Measurements from ENCODE around the gene CYGB. TPM values are rescaled to one million over a fixed set of nuclear protein-coding genes. Genes with fewer than 3 reads are reported as not detected.

The CYGB gene
- total and polyA plus RNA-seq, 2 of the 13 experiments (the other 11 are each of a cell fraction or from before 2014, with no cell fraction given): 18.9 to 27.1 TPM

DNA sequence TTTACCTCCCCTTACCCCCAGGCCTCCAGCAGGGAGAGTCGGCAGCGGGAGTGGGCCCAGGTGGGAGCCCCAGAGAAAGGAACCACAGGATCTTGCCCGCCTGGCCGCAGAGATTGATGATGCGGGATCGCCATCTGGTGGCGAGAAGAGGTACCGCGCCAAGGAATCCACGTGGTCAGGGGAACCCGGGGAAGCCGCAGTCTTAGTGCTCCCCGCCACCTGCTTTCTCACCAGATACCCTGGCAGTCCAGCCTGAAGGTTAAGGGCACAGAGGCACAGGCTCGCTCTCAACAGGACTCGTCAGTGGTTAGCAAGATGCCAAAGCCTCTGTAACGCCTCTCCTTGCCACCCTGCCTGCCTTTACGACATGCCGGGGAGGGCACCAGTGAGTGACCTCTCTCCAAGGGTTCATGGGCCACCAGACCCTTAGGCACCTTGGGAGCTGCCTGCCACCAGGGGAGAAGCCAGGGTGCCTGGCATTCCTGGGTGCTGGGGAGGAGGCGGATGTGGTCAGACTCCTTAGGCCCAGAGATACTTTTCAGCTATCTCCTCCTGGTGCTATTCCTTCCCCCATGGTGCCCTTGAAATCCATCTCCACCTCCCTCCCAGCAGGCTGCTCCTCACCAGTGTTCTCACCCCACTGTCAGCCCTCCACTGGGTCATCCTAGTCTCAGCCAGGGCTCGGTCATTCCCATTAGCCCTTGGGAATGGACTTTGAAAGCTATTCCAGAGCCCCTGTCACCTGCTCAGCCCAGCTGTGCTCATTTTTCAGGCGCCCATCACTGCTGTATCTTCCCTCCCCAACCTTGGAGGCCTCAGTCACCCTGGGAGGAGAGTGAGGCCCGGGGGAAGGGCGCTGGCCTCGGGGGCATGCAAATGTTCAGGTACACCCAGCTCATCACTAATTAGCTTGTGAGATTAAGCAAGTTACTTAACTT lies 30.8 kb downstream of the CYGB start (continued):
- TF ChIP-seq ZNF501 (CRISPR knock-in tag; IDR thresholded peaks at IDR 0.05) (peak; percentile 52), ELF4 (CRISPR knock-in tag; IDR thresholded peaks at IDR 0.05; ENCODE audit: borderline replicate concordance) (no peak), ZNF468 (CRISPR knock-in tag; IDR thresholded peaks at IDR 0.05) (no peak), IRX3 (CRISPR knock-in tag; IDR thresholded peaks at IDR 0.05; ENCODE audit: borderline replicate concordance, low read depth) (no peak), ZNF256 (CRISPR knock-in tag; conservative IDR thresholded peaks at IDR 0.05) (no peak), ZNF263 (CRISPR knock-in tag; IDR thresholded peaks at IDR 0.05) (peak; percentile 95), ZSCAN22 (CRISPR knock-in tag; IDR thresholded peaks at IDR 0.05) (no peak), ZNF775 (CRISPR knock-in tag; IDR thresholded peaks at IDR 0.05; ENCODE audit: borderline replicate concordance) (no peak), POLR2A (IDR thresholded peaks at IDR 0.05; ENCODE audit: insufficient read depth in 1 of 2, low read depth in 2 of 2, low read length in 2 of 2) (no peak), MZF1 (CRISPR knock-in tag; IDR thresholded peaks at IDR 0.05; ENCODE audit: borderline replicate concordance) (no peak), ZNF530 (CRISPR knock-in tag; IDR thresholded peaks at IDR 0.05; ENCODE audit: low read depth) (no peak), ZNF567 (CRISPR knock-in tag; IDR thresholded peaks at IDR 0.05; ENCODE audit: borderline replicate concordance) (no peak), ZNF362 (CRISPR knock-in tag; IDR thresholded peaks at IDR 0.05; ENCODE audit: borderline replicate concordance) (no peak)
- TF ChIP-seq, protein P1, sequence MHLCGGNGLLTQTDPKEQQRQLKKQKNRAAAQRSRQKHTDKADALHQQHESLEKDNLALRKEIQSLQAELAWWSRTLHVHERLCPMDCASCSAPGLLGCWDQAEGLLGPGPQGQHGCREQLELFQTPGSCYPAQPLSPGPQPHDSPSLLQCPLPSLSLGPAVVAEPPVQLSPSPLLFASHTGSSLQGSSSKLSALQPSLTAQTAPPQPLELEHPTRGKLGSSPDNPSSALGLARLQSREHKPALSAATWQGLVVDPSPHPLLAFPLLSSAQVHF (CRISPR knock-in tag; IDR thresholded peaks at IDR 0.05): no peak
- TF ChIP-seq, protein P2, sequence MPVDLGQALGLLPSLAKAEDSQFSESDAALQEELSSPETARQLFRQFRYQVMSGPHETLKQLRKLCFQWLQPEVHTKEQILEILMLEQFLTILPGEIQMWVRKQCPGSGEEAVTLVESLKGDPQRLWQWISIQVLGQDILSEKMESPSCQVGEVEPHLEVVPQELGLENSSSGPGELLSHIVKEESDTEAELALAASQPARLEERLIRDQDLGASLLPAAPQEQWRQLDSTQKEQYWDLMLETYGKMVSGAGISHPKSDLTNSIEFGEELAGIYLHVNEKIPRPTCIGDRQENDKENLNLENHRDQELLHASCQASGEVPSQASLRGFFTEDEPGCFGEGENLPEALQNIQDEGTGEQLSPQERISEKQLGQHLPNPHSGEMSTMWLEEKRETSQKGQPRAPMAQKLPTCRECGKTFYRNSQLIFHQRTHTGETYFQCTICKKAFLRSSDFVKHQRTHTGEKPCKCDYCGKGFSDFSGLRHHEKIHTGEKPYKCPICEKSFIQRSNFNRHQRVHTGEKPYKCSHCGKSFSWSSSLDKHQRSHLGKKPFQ (CRISPR knock-in tag; IDR thresholded peaks at IDR 0.05; ENCODE audit: insufficient replicate concordance): no peak
- TF ChIP-seq, protein P3, sequence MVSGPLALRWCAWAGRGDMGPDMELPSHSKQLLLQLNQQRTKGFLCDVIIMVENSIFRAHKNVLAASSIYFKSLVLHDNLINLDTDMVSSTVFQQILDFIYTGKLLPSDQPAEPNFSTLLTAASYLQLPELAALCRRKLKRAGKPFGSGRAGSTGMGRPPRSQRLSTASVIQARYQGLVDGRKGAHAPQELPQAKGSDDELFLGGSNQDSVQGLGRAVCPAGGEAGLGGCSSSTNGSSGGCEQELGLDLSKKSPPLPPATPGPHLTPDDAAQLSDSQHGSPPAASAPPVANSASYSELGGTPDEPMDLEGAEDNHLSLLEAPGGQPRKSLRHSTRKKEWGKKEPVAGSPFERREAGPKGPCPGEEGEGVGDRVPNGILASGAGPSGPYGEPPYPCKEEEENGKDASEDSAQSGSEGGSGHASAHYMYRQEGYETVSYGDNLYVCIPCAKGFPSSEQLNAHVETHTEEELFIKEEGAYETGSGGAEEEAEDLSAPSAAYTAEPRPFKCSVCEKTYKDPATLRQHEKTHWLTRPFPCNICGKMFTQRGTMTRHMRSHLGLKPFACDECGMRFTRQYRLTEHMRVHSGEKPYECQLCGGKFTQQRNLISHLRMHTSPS (CRISPR knock-in tag; IDR thresholded peaks at IDR 0.05; ENCODE audit: low read depth): no peak; the same call in 1 of the 2 replicates
- TF ChIP-seq, protein P4, sequence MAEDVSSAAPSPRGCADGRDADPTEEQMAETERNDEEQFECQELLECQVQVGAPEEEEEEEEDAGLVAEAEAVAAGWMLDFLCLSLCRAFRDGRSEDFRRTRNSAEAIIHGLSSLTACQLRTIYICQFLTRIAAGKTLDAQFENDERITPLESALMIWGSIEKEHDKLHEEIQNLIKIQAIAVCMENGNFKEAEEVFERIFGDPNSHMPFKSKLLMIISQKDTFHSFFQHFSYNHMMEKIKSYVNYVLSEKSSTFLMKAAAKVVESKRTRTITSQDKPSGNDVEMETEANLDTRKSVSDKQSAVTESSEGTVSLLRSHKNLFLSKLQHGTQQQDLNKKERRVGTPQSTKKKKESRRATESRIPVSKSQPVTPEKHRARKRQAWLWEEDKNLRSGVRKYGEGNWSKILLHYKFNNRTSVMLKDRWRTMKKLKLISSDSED (CRISPR knock-in tag; IDR thresholded peaks at IDR 0.05): no peak
- TF ChIP-seq, protein P5, sequence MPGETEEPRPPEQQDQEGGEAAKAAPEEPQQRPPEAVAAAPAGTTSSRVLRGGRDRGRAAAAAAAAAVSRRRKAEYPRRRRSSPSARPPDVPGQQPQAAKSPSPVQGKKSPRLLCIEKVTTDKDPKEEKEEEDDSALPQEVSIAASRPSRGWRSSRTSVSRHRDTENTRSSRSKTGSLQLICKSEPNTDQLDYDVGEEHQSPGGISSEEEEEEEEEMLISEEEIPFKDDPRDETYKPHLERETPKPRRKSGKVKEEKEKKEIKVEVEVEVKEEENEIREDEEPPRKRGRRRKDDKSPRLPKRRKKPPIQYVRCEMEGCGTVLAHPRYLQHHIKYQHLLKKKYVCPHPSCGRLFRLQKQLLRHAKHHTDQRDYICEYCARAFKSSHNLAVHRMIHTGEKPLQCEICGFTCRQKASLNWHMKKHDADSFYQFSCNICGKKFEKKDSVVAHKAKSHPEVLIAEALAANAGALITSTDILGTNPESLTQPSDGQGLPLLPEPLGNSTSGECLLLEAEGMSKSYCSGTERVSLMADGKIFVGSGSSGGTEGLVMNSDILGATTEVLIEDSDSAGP (CRISPR knock-in tag; IDR thresholded peaks at IDR 0.05; ENCODE audit: borderline replicate concordance): peak; percentile 78; the same call in 1 of the 2 replicates
